ENCODE data around the gene MYO1H. TPM values are rescaled to one million over a fixed set of nuclear protein-coding genes. Genes with fewer than 3 reads are reported as not detected.

MYO1H gene
- total RNA-seq, 1 experiment from 2014 or later = not detected

DNA sequence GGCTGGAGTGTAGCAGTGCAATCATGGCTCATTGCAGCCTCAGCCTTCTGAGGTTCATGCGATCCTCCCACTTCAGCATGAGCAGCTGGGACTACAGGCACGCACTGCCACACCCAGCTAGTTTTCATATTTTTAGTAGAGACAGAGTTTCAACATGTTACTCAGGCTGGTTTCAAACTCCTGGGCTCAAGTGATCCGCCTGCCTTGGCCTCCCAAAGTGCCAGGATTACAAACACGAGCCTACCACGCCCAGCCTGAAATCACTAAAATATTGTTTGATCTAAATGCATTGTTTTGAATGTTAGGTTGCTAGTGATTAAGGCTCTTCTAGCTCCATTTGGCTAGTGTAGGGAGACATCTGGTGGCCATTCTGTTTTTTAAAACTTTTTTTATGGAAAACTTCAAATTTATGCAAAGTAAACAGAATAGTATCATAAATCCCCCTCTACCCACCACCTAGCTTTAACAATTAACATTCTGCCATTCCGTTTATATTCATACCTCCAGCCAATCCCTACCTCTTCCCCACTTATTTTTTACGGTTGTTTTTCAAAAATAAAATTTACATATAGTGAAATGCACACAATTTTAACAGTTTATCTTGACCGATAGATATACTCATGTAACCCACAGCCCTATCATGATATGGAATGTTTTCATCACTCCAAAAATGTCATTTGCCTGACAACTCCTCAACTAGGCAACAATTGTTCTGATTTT, 37.8 kb downstream of the MYO1H start:
- Histone ChIP-seq H3K4me2 (ENCODE audit: low read length) (peak overlapping the region; percentile 59), H3K9me2 (ENCODE audit: insufficient read depth) (no peaks in the 10 kb centered on the region), H3K4me1 (ENCODE audit: control insufficient read depth in 1 of 2, insufficient read depth in 2 of 2, low read length in 2 of 2) (peaks cover 5 to 7% of the 10 kb centered on the region in 2 experiments; a peak in 3 of 4 replicates), H3K27ac (ENCODE audit: low read depth, low read length) (no peak overlapping the region), H4K20me1 (ENCODE audit: insufficient read depth) (no peaks in the 10 kb centered on the region), H2AFZ (ENCODE audit: low read depth, low read length, poor library complexity, severe bottlenecking) (peak overlapping the region; percentile 81), H3K4me3 (replicated peaks in 1 of 2; ENCODE audit: low read depth in 1 of 2, low read length in 2 of 2) (peak overlapping the region in 1 of 2 experiments; percentile 19; a peak in 2 of 4 replicates), H3K79me2 (ENCODE audit: insufficient read depth, low read length) (no peaks in the 10 kb centered on the region), H3K36me3 (ENCODE audit: control insufficient read depth in 1 of 2, insufficient read depth in 2 of 2, low read length in 2 of 2) (no peaks in the 10 kb centered on the region), H3K9me3 (ENCODE audit: control insufficient read depth in 1 of 2, insufficient read depth in 1 of 2, low read depth in 1 of 2, low read length in 2 of 2) (peaks cover 0 to 4% of the 10 kb centered on the region in 2 experiments; a peak in 2 of 4 replicates), H3K9ac (ENCODE audit: low read length) (no peak overlapping the region), H3K27me3 (ENCODE audit: insufficient read depth, low read length) (no peaks in the 10 kb centered on the region)
- POLR2A ChIA-PET = interaction anchor here (0.6 to 1.0 kb wide), 3 partner anchors 269 to 292 kb away, joined by 3 to 5 read pairs (median 3); partner anchors contain the start of genes ACACB and ALKBH2
- BruUV-seq (replicated peaks) = no TSS peak
- RAD21 ChIA-PET (ENCODE audit: low non-redundant PET in 1 of 2, low total read pairs in 2 of 2, uncharacterized antibody in 2 of 2, unreplicated experiment in 2 of 2) = interaction anchor here (0.7 to 1.8 kb wide), 4 partner anchors 118 to 274 kb away, joined by 3 to 5 read pairs (median 4); no protein-coding TSS in a partner anchor
- CTCF ChIA-PET = interaction anchor here (0.7 to 1.7 kb wide), 19 partner anchors 8 to 823 kb away, joined by 3 to 58 read pairs (median 4); partner anchors contain the start of gene ISCU
- DNase-seq (ENCODE audit: low read depth, low spot score) (peak; percentile 51), ATAC-seq (peak; percentile 78)
- no peak for TF ChIP-seq SRF (IDR thresholded peaks at IDR 0.05; ENCODE audit: low read depth)
- TF ChIP-seq RAD21 (IDR thresholded peaks at IDR 0.05; ENCODE audit: low read depth) = peak; percentile 96
- TF ChIP-seq, protein P1, sequence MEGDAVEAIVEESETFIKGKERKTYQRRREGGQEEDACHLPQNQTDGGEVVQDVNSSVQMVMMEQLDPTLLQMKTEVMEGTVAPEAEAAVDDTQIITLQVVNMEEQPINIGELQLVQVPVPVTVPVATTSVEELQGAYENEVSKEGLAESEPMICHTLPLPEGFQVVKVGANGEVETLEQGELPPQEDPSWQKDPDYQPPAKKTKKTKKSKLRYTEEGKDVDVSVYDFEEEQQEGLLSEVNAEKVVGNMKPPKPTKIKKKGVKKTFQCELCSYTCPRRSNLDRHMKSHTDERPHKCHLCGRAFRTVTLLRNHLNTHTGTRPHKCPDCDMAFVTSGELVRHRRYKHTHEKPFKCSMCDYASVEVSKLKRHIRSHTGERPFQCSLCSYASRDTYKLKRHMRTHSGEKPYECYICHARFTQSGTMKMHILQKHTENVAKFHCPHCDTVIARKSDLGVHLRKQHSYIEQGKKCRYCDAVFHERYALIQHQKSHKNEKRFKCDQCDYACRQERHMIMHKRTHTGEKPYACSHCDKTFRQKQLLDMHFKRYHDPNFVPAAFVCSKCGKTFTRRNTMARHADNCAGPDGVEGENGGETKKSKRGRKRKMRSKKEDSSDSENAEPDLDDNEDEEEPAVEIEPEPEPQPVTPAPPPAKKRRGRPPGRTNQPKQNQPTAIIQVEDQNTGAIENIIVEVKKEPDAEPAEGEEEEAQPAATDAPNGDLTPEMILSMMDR (IDR thresholded peaks at IDR 0.05 in 2 of 3, conservative IDR thresholded peaks at IDR 0.05 in 1 of 3; ENCODE audit: borderline replicate concordance in 1 of 3, insufficient read depth in 1 of 3, low read depth in 2 of 3, low read length in 2 of 3) = peak; percentile 42 to 96 (median 64); a peak in 5 of 6 replicates
- intact Hi-C loops (cut with micrococcal nuclease) = loop anchor here (1.0 to 5.0 kb wide), 4 partner anchors 121 to 823 kb away; partner anchors contain the start of genes ISCU and SART3

DNA sequence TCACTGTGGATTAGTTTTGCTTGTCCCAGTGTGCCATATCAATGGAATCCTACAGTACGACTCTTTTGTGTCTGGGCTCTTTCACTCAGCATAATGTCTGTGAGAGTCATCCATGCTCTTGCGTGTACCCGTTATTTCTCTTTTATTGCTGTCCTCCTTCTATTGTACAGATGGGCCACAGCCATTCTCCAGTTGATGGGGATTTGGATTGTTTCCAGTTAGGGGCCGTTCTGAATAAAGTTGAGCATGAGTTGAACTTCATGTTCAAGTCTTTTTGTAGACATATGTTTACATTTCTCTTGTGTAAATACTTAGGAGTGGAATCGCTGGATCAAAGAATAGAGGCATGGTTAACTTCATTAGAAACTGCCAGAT, 38.3 kb downstream of the MYO1H start:
- H3K27me3 ChIP-seq (ENCODE audit: insufficient read depth, low read length) = no peaks in the 10 kb centered on the region
- no TSS peak for BruUV-seq (replicated peaks)
- no peaks in the 10 kb centered on the region for H3K79me2 ChIP-seq (ENCODE audit: insufficient read depth, low read length)
- no peak overlapping the region for H3K27ac ChIP-seq (ENCODE audit: low read depth, low read length)
- POLR2A ChIA-PET = interaction anchor here (1.0 kb wide), 2 partner anchors 273 to 293 kb away, joined by 3 read pairs; partner anchors contain the start of gene ALKBH2
- H3K36me3 ChIP-seq (ENCODE audit: control insufficient read depth in 1 of 2, insufficient read depth in 2 of 2, low read length in 2 of 2) = no peaks in the 10 kb centered on the region
- intact Hi-C loops (cut with micrococcal nuclease) = loop anchor here (5.0 kb wide), 1 partner anchor 824 kb away; the partner anchor contains the start of genes ISCU and SART3
- no peak overlapping the region for H2AFZ ChIP-seq (ENCODE audit: low read depth, low read length, poor library complexity, severe bottlenecking)
- RAD21 ChIA-PET (ENCODE audit: low non-redundant PET in 1 of 2, low total read pairs in 2 of 2, uncharacterized antibody in 2 of 2, unreplicated experiment in 2 of 2) = interaction anchor here (1.0 to 1.8 kb wide), 2 partner anchors 118 to 122 kb away, joined by 4 to 5 read pairs; no protein-coding TSS in a partner anchor
- no peak overlapping the region for H3K9ac ChIP-seq (ENCODE audit: low read length)
- CTCF ChIA-PET = interaction anchor here (0.9 to 1.7 kb wide), 13 partner anchors 8 to 824 kb away, joined by 3 to 58 read pairs (median 8); partner anchors contain the start of gene ISCU
- H3K4me1 ChIP-seq (ENCODE audit: control insufficient read depth in 1 of 2, insufficient read depth in 2 of 2, low read length in 2 of 2) = peaks cover 5 to 7% of the 10 kb centered on the region in 2 experiments; a peak in 3 of 4 replicates
- H3K9me3 ChIP-seq (ENCODE audit: control insufficient read depth in 1 of 2, insufficient read depth in 1 of 2, low read depth in 1 of 2, low read length in 2 of 2) = peaks cover 0 to 4% of the 10 kb centered on the region in 2 experiments; a peak in 2 of 4 replicates
- no peak overlapping the region for H3K4me2 ChIP-seq (ENCODE audit: low read length)
- H4K20me1 ChIP-seq (ENCODE audit: insufficient read depth) = no peaks in the 10 kb centered on the region
- H3K9me2 ChIP-seq (ENCODE audit: insufficient read depth) = no peaks in the 10 kb centered on the region
- DNase-seq (ENCODE audit: low read depth, low spot score) (no peak), ATAC-seq (no peak)
- no peak overlapping the region for H3K4me3 ChIP-seq (replicated peaks in 1 of 2; ENCODE audit: low read depth in 1 of 2, low read length in 2 of 2)
- TF ChIP-seq ELF1 (IDR thresholded peaks at IDR 0.05; ENCODE audit: borderline replicate concordance, low read depth) (no peak), YY1 (IDR thresholded peaks at IDR 0.05; ENCODE audit: extremely low read depth, insufficient replicate concordance, low read depth, low read length) (no peak), ZNF274 (IDR thresholded peaks at IDR 0.05; ENCODE audit: low read depth, low read length) (no peak), CEBPB (IDR thresholded peaks at IDR 0.05; ENCODE audit: low read depth) (no peak), SRF (IDR thresholded peaks at IDR 0.05; ENCODE audit: low read depth) (no peak), FOSL1 (IDR thresholded peaks at IDR 0.05; ENCODE audit: low read depth) (no peak), POLR2A (IDR thresholded peaks at IDR 0.05; ENCODE audit: borderline replicate concordance, extremely low read depth, insufficient read depth, insufficient read length) (no peak), RAD21 (IDR thresholded peaks at IDR 0.05; ENCODE audit: low read depth) (no peak), EZH2phosphoT487 (IDR thresholded peaks at IDR 0.05; ENCODE audit: borderline replicate concordance) (no peak)
- TF ChIP-seq, protein P2, sequence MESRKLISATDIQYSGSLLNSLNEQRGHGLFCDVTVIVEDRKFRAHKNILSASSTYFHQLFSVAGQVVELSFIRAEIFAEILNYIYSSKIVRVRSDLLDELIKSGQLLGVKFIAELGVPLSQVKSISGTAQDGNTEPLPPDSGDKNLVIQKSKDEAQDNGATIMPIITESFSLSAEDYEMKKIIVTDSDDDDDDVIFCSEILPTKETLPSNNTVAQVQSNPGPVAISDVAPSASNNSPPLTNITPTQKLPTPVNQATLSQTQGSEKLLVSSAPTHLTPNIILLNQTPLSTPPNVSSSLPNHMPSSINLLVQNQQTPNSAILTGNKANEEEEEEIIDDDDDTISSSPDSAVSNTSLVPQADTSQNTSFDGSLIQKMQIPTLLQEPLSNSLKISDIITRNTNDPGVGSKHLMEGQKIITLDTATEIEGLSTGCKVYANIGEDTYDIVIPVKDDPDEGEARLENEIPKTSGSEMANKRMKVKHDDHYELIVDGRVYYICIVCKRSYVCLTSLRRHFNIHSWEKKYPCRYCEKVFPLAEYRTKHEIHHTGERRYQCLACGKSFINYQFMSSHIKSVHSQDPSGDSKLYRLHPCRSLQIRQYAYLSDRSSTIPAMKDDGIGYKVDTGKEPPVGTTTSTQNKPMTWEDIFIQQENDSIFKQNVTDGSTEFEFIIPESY (IDR thresholded peaks at IDR 0.05; ENCODE audit: extremely low read depth, insufficient replicate concordance, low read length) = no peak
- TF ChIP-seq, protein P3, sequence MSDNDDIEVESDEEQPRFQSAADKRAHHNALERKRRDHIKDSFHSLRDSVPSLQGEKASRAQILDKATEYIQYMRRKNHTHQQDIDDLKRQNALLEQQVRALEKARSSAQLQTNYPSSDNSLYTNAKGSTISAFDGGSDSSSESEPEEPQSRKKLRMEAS (IDR thresholded peaks at IDR 0.05) = no peak

Data from HCT116 (cell line).